ENCODE measurements around the gene SPATA31D1. TPM values are rescaled to one million over a fixed set of nuclear protein-coding genes. Genes with fewer than 3 reads are reported as not detected.
"Not testable (repeated sequence)": the region's sequence is repeated elsewhere in the genome, so short reads cannot be mapped to it uniquely, and the experiment has no call there.

The SPATA31D1 gene
- total RNA-seq, result not detected in 2 replicates
- long read RNA-seq, result 0 reads

- H3K4me3 Mint-ChIP-seq; H3K27ac Mint-ChIP-seq (ENCODE audit: unreplicated experiment); H3K27me3 Mint-ChIP-seq (ENCODE audit: low read depth); H3K9me3 Mint-ChIP-seq; DNase-seq (ENCODE audit: low read depth, low spot score); H3K36me3 Mint-ChIP-seq (ENCODE audit: low read depth): not testable (repeated sequence)
- peaks cover 18% of the 10 kb centered on the region for H3K4me1 Mint-ChIP-seq
Measured at GRCh38 chr9:81988472-81988871, at the start of gene SPATA31D1. SPATA31D1 (plus strand) TSS chr9:81988772; CDS start chr9:81988819, 47 bp downstream.

- not testable (repeated sequence) for H3K27ac Mint-ChIP-seq (ENCODE audit: unreplicated experiment); H3K4me3 Mint-ChIP-seq; DNase-seq (ENCODE audit: low read depth, low spot score); H3K27me3 Mint-ChIP-seq (ENCODE audit: low read depth); H3K4me1 Mint-ChIP-seq; H3K36me3 Mint-ChIP-seq (ENCODE audit: low read depth); H3K9me3 Mint-ChIP-seq
Measured at GRCh38 chr9:81943393-81943792, 45.2 kb upstream of the SPATA31D1 start, which contains the start of gene SPATA31D3. SPATA31D3 (plus strand) TSS chr9:81943500; CDS start chr9:81943586, 86 bp downstream.

- not testable (repeated sequence) for H3K27ac Mint-ChIP-seq (ENCODE audit: unreplicated experiment); H3K9me3 Mint-ChIP-seq; H3K36me3 Mint-ChIP-seq (ENCODE audit: low read depth); H3K27me3 Mint-ChIP-seq (ENCODE audit: low read depth); H3K4me1 Mint-ChIP-seq; DNase-seq (ENCODE audit: low read depth, low spot score); H3K4me3 Mint-ChIP-seq
Measured at GRCh38 chr9:81948650-81949049, 39.9 kb upstream of the SPATA31D1 start.

GRCh38 chr9:81953096-81953495 is 35.5 kb upstream of the SPATA31D1 start:
- no peak overlapping the region for H3K27ac Mint-ChIP-seq (ENCODE audit: unreplicated experiment)
- no peaks in the 10 kb centered on the region for H3K4me1 Mint-ChIP-seq
- peaks cover 16% of the 10 kb centered on the region for H3K9me3 Mint-ChIP-seq
- H3K36me3 Mint-ChIP-seq (ENCODE audit: low read depth), result peaks cover 19% of the 10 kb centered on the region
- H3K27me3 Mint-ChIP-seq (ENCODE audit: low read depth), result no peaks in the 10 kb centered on the region
- TF ChIP-seq CTCF (conservative IDR thresholded peaks at IDR 0.05), result no peak
- DNase-seq (ENCODE audit: low read depth, low spot score), result no peak
- no peak overlapping the region for H3K4me3 Mint-ChIP-seq

GRCh38 chr9:81955625-81956024 is 32.9 kb upstream of the SPATA31D1 start:
- Mint-ChIP-seq H3K27me3 (ENCODE audit: low read depth) (no peaks in the 10 kb centered on the region), H3K4me1 (no peaks in the 10 kb centered on the region), H3K36me3 (ENCODE audit: low read depth) (peaks cover 19% of the 10 kb centered on the region), H3K27ac (ENCODE audit: unreplicated experiment) (no peak overlapping the region), H3K9me3 (peaks cover 16% of the 10 kb centered on the region), H3K4me3 (no peak overlapping the region)
- TF ChIP-seq CTCF (conservative IDR thresholded peaks at IDR 0.05), result no peak
- DNase-seq (ENCODE audit: low read depth, low spot score), result no peak

- no peaks in the 10 kb centered on the region for H3K27me3 Mint-ChIP-seq (ENCODE audit: low read depth)
- peaks cover 12% of the 10 kb centered on the region for H3K9me3 Mint-ChIP-seq
- no peak overlapping the region for H3K4me3 Mint-ChIP-seq
- H3K4me1 Mint-ChIP-seq, result no peaks in the 10 kb centered on the region
- H3K36me3 Mint-ChIP-seq (ENCODE audit: low read depth), result no peaks in the 10 kb centered on the region
- TF ChIP-seq CTCF (conservative IDR thresholded peaks at IDR 0.05), result no peak
- no peak for DNase-seq (ENCODE audit: low read depth, low spot score)
- no peak overlapping the region for H3K27ac Mint-ChIP-seq (ENCODE audit: unreplicated experiment)
Measured at GRCh38 chr9:81964218-81965171, 24.1 kb upstream of the SPATA31D1 start.

- Mint-ChIP-seq H3K9me3 (peaks cover 20% of the 10 kb centered on the region), H3K27ac (ENCODE audit: unreplicated experiment) (no peak overlapping the region), H3K4me1 (no peaks in the 10 kb centered on the region), H3K27me3 (ENCODE audit: low read depth) (no peaks in the 10 kb centered on the region), H3K4me3 (no peak overlapping the region), H3K36me3 (ENCODE audit: low read depth) (no peaks in the 10 kb centered on the region)
- TF ChIP-seq CTCF (conservative IDR thresholded peaks at IDR 0.05), result no peak
- DNase-seq (ENCODE audit: low read depth, low spot score), result no peak
Measured at GRCh38 chr9:81968026-81968425, 20.5 kb upstream of the SPATA31D1 start.

Measured in neural crest cell (in vitro differentiated cells).